ENCODE measurements around the gene MAP4K1.

The MAP4K1 gene

GRCh38 chr19:38543286-38543806 lies 74.4 kb downstream of the MAP4K1 start:
- DNase-seq: no peak

GRCh38 chr19:38542040-38542439 lies 75.7 kb downstream of the MAP4K1 start:
- DNase-seq: no peak

DNA sequence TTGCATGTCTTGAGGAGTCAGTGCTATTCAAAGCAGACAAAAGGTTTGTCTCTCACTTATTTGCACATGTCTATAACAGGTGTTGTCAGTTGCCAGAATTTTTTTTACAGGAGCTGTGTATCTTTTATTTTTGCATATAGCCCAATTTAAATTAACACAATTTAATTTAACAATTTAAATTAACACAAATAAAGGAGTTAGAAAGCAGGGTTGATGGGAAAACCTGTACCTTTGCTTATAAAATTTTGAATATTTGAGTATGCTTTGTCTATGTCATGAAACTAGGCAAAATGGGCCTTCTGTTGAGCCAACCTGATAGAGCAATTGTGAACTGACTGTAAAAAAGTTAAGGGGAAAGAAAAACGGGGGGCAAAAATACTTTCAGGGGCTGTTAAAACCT lies 78.0 kb downstream of the MAP4K1 start:
- DNase-seq: no peak

GRCh38 chr19:38538793-38539528 lies 78.8 kb downstream of the MAP4K1 start:
- DNase-seq: no peak

GRCh38 chr19:38538386-38538785 lies 79.4 kb downstream of the MAP4K1 start:
- DNase-seq: no peak

Measured in fibroblast of skin of right quadriceps (primary cell).